Liver (tissue), 9 donors: ENCODE data around the gene HELZ2. TPM values are rescaled to one million over a fixed set of nuclear protein-coding genes. Genes with fewer than 3 reads are reported as not detected.

Experiments
- DNase-seq: peaks from one replicate; pipeline ENCODE4 v3.0.0-alpha.2; 2017; ENCODE audit warnings: low spot score
- H3K27ac ChIP-seq, 2 donors: one replicate each; pipeline ENCODE4 v1.7.0; 2013; ENCODE audit warnings: inconsistent platforms in 2 of 2, low read length in 2 of 2, control low read depth in 1 of 2, low read depth in 1 of 2, mild to moderate bottlenecking in 1 of 2
- H3K27me3 ChIP-seq, 4 donors: one replicate each; pipeline versions ENCODE4 v1.6.1 to v1.7.0; 2013; ENCODE audit warnings: low read length in 3 of 4, inconsistent platforms in 1 of 4, mild to moderate bottlenecking in 1 of 4, moderate library complexity in 1 of 4; ENCODE audit not compliant: control insufficient read depth in 4 of 4, insufficient read depth in 4 of 4
- H3K36me3 ChIP-seq, 4 donors: one replicate each; pipeline versions ENCODE4 v1.6.1 to v1.7.0; 2013; ENCODE audit warnings: low read length in 3 of 4, mild to moderate bottlenecking in 3 of 4, low read depth in 1 of 4, moderate library complexity in 1 of 4; ENCODE audit not compliant: control insufficient read depth in 4 of 4, insufficient read depth in 3 of 4
- H3K4me1 ChIP-seq, 4 donors: one replicate each; pipeline versions ENCODE4 v1.6.1 to v1.7.0; 2013; ENCODE audit warnings: low read length in 3 of 4, mild to moderate bottlenecking in 3 of 4, moderate library complexity in 1 of 4; ENCODE audit not compliant: control insufficient read depth in 4 of 4, insufficient read depth in 4 of 4
- H3K4me3 ChIP-seq, 3 donors: one replicate each; pipeline versions ENCODE4 v1.6.1 to v1.7.0; 2013; ENCODE audit warnings: low read length in 3 of 3, control low read depth in 1 of 3, low read depth in 1 of 3, mild to moderate bottlenecking in 1 of 3
- H3K9ac ChIP-seq, 2 donors: one replicate each; pipeline ENCODE4 v1.7.0; 2013; ENCODE audit warnings: low read length in 2 of 2, mild to moderate bottlenecking in 2 of 2, moderate library complexity in 2 of 2, control low read depth in 1 of 2, low read depth in 1 of 2
- H3K9me3 ChIP-seq, 4 donors: one replicate each; pipeline versions ENCODE4 v1.6.1 to v1.7.0; 2013; ENCODE audit warnings: low read length in 3 of 4; ENCODE audit not compliant: control insufficient read depth in 4 of 4
- EGR1 ChIP-seq, 2 donors: IDR thresholded peaks; 2 replicates each; pipeline ENCODE4 v1.6.1; 2016 to 2018; ENCODE audit warnings: antibody characterized with exemption in 2 of 2, low read depth in 2 of 2
- FOXA2 ChIP-seq: IDR thresholded peaks from 2 replicates; pipeline ENCODE4 v1.6.1; 2016; ENCODE audit warnings: antibody characterized with exemption
- HNF4A ChIP-seq, 2 donors: conservative IDR thresholded peaks; 2 replicates each; pipeline ENCODE4 v1.6.1; 2016; ENCODE audit warnings: antibody characterized with exemption in 2 of 2, mild to moderate bottlenecking in 2 of 2
- HNF4G ChIP-seq: IDR thresholded peaks from 2 replicates; pipeline ENCODE4 v1.6.1; 2016; ENCODE audit warnings: antibody characterized with exemption
- MAX ChIP-seq: IDR thresholded peaks from 2 replicates; pipeline ENCODE4 v1.6.1; 2016; ENCODE audit warnings: antibody characterized with exemption
- NR2F2 ChIP-seq: IDR thresholded peaks from 2 replicates; pipeline ENCODE4 v1.6.1; 2016; ENCODE audit warnings: antibody characterized with exemption
- RXRA ChIP-seq, 2 donors: IDR thresholded peaks; 2 replicates each; pipeline ENCODE4 v1.6.1; 2017 to 2018; ENCODE audit warnings: antibody characterized with exemption in 2 of 2, mild to moderate bottlenecking in 1 of 2
- SP1 ChIP-seq: IDR thresholded peaks from 2 replicates; pipeline ENCODE4 v1.6.1; 2018; ENCODE audit warnings: antibody characterized with exemption, mild to moderate bottlenecking
- TAF1 ChIP-seq: conservative IDR thresholded peaks from 2 replicates; pipeline ENCODE4 v1.6.1; 2016; ENCODE audit warnings: antibody characterized with exemption, mild to moderate bottlenecking
- YY1 ChIP-seq: IDR thresholded peaks from 2 replicates; pipeline ENCODE4 v1.6.1; 2016; ENCODE audit warnings: antibody characterized with exemption, mild to moderate bottlenecking
- WGBS: extraction: QIAGEN DNeasy Blood & Tissue Kit; methylation state at CpG from one replicate; pipeline ENCODE4 v1.1.7; 2013; 5-methylcytosine and 5-hydroxymethylcytosine counted together
- polyA plus RNA-seq, 2 donors: library from polyadenylated mRNA; stranded (reverse) in 1 of 2; unstranded in 1 of 2; fragments of 200-250 nt in 1 of 2; fragments of >200 nt in 1 of 2; fragmentation: Nextera tagmentation in 1 of 2; extraction: Ambion mirVana in 1 of 2; gene quantifications; one replicate each; pipeline versions ENCODE4 v1.2.1 to v1.2.3, GENCODE V29; 2013 to 2015
- total RNA-seq, 2 donors: library from RNA; depleted of rRNA; stranded (reverse); fragments of >200 nt; gene quantifications; one replicate each; pipeline ENCODE4 v1.2.3, GENCODE V29; 2014
- TF ChIP-seq, protein P1 (sequence below): IDR thresholded peaks from 2 replicates; pipeline ENCODE4 v1.6.1; 2016; ENCODE audit warnings: antibody characterized with exemption, mild to moderate bottlenecking
- TF ChIP-seq, protein P2 (sequence below): IDR thresholded peaks from 2 replicates; pipeline ENCODE4 v1.6.1; 2016; ENCODE audit warnings: antibody characterized with exemption
- donor health status: healthy.
- donor health status: healthy.
- donor health status: healthy.
- donor health status: healthy.
- donor health status: healthy.

Gene HELZ2
- total and polyA plus RNA-seq, 4 donors: 3.7 to 26.6 (median 15.5) TPM

DNA sequence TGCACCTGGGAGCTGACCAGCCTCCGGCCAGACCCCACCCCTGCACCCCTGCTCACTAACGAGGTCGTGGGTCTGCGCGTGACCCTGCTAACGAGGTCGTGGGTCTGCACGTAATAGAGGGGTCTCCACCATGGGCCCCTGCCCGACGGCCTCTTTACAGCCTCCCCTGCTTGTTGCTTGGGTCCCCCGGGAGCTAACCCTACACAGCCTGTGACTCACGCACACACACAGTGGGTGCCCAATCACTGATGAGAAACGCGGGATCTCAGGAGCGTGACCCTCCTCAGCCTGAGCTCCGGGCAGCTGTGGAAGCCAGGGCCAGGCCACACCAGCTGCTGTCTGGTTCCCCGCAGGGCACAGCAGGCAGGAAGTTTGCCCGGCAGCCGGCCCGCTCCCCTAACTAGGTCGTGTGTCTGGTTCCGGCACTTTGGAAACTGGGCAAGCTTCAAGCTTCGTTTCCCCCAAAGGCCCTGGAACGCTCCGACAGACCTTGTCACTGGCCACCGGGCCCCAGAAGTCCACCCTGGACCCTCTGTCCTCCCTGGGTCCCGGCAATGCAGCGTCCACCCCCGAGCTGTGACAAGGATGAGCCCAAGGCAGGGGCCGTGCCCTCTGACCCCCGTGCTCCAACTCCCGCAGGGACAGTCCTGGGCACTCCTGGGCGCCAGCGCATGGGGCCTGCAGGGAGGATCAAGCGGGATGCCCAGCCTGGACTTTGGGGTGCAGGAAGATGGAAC is 37.6 kb downstream of the HELZ2 start:
- Histone ChIP-seq H3K27me3 (no peaks in the 10 kb centered on the region), H3K9me3 (no peaks in the 10 kb centered on the region), H3K36me3 (no peaks in the 10 kb centered on the region), H3K4me3 (no peak overlapping the region), H3K27ac (peak overlapping the region; percentile 57 to 63), H3K9ac (no peak overlapping the region), H3K4me1 (peaks cover 10 to 28% (median 19%) of the 10 kb centered on the region in 4 donors)
- no peak for DNase-seq
- no peak for TF ChIP-seq YY1
- WGBS: 62% methylated on average over 35 of the region's 35 CpGs

DNA sequence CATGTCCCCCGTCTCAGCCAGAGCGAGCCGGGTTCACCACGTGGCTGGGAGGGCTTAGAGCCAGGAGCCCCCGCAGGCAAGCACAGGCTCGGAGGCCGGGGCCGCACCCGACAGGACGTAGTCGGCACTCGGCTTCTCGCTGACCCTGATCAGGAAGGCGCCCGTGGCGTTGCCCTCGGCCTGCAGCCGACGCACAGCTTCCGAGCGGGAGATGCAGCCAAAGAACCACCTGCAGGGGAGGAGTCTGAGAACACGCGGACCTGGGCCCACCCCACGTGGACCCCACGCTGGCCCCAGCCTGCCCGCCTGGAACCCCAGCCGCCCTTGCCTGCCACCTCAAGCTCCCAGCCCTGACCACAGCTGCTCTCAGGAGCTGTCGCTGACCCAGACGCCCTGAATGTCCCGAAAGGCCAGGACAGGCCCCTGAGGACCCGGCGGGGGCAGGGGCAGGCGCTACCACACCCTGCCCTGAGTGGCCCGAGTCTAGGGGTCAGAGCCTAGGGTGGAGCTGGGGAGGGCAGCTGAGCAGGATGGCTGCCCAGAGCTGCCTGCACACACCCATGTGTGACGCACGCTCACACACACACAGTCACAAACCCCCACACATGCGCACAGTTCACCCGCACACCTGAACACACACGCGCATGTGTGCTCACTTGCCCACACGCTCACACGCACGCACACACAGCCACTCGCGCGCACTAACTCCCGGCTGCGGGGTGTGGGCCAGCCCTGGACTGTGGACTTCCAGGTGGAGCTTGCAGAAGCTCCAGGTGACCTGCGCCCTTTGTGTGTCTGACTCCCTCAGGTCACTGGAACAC is 39.0 kb downstream of the HELZ2 start:
- H3K9me3 ChIP-seq: no peaks in the 10 kb centered on the region
- peaks cover 10 to 28% (median 21%) of the 10 kb centered on the region in 4 donors for H3K4me1 ChIP-seq
- peak; percentile 60 for TF ChIP-seq MAX
- TF ChIP-seq, protein P1, sequence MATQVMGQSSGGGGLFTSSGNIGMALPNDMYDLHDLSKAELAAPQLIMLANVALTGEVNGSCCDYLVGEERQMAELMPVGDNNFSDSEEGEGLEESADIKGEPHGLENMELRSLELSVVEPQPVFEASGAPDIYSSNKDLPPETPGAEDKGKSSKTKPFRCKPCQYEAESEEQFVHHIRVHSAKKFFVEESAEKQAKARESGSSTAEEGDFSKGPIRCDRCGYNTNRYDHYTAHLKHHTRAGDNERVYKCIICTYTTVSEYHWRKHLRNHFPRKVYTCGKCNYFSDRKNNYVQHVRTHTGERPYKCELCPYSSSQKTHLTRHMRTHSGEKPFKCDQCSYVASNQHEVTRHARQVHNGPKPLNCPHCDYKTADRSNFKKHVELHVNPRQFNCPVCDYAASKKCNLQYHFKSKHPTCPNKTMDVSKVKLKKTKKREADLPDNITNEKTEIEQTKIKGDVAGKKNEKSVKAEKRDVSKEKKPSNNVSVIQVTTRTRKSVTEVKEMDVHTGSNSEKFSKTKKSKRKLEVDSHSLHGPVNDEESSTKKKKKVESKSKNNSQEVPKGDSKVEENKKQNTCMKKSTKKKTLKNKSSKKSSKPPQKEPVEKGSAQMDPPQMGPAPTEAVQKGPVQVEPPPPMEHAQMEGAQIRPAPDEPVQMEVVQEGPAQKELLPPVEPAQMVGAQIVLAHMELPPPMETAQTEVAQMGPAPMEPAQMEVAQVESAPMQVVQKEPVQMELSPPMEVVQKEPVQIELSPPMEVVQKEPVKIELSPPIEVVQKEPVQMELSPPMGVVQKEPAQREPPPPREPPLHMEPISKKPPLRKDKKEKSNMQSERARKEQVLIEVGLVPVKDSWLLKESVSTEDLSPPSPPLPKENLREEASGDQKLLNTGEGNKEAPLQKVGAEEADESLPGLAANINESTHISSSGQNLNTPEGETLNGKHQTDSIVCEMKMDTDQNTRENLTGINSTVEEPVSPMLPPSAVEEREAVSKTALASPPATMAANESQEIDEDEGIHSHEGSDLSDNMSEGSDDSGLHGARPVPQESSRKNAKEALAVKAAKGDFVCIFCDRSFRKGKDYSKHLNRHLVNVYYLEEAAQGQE: peak; percentile 47
- TF ChIP-seq HNF4A (conservative IDR thresholded peaks at IDR 0.05): peak; percentile 82 to 92
- no peak for TF ChIP-seq TAF1
- TF ChIP-seq, protein P2, sequence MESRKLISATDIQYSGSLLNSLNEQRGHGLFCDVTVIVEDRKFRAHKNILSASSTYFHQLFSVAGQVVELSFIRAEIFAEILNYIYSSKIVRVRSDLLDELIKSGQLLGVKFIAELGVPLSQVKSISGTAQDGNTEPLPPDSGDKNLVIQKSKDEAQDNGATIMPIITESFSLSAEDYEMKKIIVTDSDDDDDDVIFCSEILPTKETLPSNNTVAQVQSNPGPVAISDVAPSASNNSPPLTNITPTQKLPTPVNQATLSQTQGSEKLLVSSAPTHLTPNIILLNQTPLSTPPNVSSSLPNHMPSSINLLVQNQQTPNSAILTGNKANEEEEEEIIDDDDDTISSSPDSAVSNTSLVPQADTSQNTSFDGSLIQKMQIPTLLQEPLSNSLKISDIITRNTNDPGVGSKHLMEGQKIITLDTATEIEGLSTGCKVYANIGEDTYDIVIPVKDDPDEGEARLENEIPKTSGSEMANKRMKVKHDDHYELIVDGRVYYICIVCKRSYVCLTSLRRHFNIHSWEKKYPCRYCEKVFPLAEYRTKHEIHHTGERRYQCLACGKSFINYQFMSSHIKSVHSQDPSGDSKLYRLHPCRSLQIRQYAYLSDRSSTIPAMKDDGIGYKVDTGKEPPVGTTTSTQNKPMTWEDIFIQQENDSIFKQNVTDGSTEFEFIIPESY: no peak
- peak; percentile 58 for TF ChIP-seq HNF4G
- peak; percentile 47 for TF ChIP-seq YY1
- peak; percentile 76 for TF ChIP-seq SP1
- TF ChIP-seq FOXA2: no peak
- peak; percentile 62 to 75 for TF ChIP-seq RXRA (IDR thresholded peaks at IDR 0.05)
- peak; percentile 40 for TF ChIP-seq NR2F2
- peak in 1 of 2 donors; percentile 37 for TF ChIP-seq EGR1 (IDR thresholded peaks at IDR 0.05; ENCODE audit: low read depth in 2 of 2)
- no peaks in the 10 kb centered on the region for H3K36me3 ChIP-seq
- H3K27ac ChIP-seq: peak overlapping the region; percentile 62 to 68
- no peak overlapping the region for H3K9ac ChIP-seq
- no peaks in the 10 kb centered on the region for H3K27me3 ChIP-seq
- 30% methylated on average over 49 of the region's 49 CpGs for WGBS
- peak overlapping the region in 2 of 3 donors; percentile 0 to 20 for H3K4me3 ChIP-seq
- peak; percentile 49 for DNase-seq
